Measurements from ENCODE around the gene PZP. TPM values are rescaled to one million over a fixed set of nuclear protein-coding genes. Genes with fewer than 3 reads are reported as not detected.

The PZP gene
- polyA plus RNA-seq, 1 donor (not counting 4 experiments of a cell fraction or from before 2014, with no cell fraction given), result not detected

DNA sequence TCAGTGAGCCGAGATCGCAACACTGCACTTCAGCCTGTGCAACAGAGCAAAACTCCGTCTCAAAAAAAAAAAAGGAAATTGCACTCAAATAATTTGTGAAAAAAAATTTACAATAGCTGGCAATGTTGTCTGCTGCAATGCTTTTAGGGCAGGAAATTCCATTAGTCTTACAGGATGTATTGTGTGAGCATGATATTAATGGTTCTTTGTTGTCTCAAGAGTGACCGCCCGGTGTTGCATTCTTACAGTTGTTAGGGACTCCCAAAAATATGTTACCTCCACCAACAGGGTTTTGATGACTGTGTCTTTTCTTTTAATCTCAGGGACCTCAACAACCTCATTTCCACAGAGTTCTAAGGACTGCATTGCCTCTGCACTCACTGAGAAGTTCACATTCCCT lies 44.8 kb downstream of the PZP start:
- no peak for TF ChIP-seq EZH2 (IDR thresholded peaks at IDR 0.05; ENCODE audit: low read length)
- TF ChIP-seq, protein P1, sequence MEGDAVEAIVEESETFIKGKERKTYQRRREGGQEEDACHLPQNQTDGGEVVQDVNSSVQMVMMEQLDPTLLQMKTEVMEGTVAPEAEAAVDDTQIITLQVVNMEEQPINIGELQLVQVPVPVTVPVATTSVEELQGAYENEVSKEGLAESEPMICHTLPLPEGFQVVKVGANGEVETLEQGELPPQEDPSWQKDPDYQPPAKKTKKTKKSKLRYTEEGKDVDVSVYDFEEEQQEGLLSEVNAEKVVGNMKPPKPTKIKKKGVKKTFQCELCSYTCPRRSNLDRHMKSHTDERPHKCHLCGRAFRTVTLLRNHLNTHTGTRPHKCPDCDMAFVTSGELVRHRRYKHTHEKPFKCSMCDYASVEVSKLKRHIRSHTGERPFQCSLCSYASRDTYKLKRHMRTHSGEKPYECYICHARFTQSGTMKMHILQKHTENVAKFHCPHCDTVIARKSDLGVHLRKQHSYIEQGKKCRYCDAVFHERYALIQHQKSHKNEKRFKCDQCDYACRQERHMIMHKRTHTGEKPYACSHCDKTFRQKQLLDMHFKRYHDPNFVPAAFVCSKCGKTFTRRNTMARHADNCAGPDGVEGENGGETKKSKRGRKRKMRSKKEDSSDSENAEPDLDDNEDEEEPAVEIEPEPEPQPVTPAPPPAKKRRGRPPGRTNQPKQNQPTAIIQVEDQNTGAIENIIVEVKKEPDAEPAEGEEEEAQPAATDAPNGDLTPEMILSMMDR (optimal IDR thresholded peaks at IDR 0.05 in 1 of 3, IDR thresholded peaks at IDR 0.05 in 1 of 3, conservative IDR thresholded peaks at IDR 0.05 in 1 of 3; ENCODE audit: extremely low read depth in 1 of 3, insufficient read depth in 2 of 3, low read length in 3 of 3), result no peak

DNA sequence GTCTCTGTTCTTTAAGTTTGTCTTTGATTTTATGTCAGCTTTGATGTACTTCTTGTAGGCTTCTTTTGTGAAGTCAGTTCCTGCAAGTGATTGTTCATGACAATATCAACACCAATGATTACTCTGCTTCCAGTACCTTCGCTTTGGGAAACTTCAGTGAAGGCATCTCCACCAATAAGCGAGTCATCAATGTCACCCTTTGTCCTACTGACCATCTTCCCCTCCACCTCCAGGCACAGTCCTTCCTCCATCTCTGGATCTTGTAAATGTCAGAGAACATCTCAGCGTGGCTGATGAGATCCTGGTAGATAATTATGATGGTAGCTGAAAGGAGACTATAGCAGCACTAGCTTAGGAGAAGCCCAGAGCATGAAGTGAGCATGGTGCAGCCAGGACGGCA lies 52.1 kb downstream of the PZP start:
- no peaks in the 10 kb centered on the region for H3K4me1 ChIP-seq (ENCODE audit: control insufficient read depth, extremely low read depth, insufficient read depth, low read length)
- no peaks in the 10 kb centered on the region for H3K36me3 ChIP-seq (ENCODE audit: control insufficient read depth in 2 of 2, extremely low read depth in 1 of 2, insufficient read depth in 2 of 2, low read length in 2 of 2)
- no peak overlapping the region for H3K4me3 ChIP-seq (ENCODE audit: control insufficient read depth in 2 of 3, extremely low read depth in 1 of 3, insufficient read depth in 2 of 3, low read depth in 1 of 3, low read length in 3 of 3)
- no peaks in the 10 kb centered on the region for H3K27me3 ChIP-seq (ENCODE audit: control insufficient read depth, extremely low read depth, insufficient read depth, low read length)
- H3K79me2 ChIP-seq (ENCODE audit: control insufficient read depth, insufficient read depth, low read length), result no peaks in the 10 kb centered on the region
- FAIRE-seq, result no peak
- H2AFZ ChIP-seq (ENCODE audit: control insufficient read depth, low read length), result no peak overlapping the region
- no peak for DNase-seq (ENCODE audit: low read depth, low spot score)
- dilution Hi-C loops (cut with MboI; ENCODE audit: extremely low pct_ligation_motif_present, low sequenced_read_pairs), result loop anchor here (25.0 kb wide), 1 partner anchor 106 kb away; no protein-coding TSS in a partner anchor
- H3K9ac ChIP-seq (ENCODE audit: control insufficient read depth, extremely low read depth, insufficient read depth, low read length), result no peak overlapping the region
- TF ChIP-seq, protein P1 (optimal IDR thresholded peaks at IDR 0.05 in 1 of 3, IDR thresholded peaks at IDR 0.05 in 1 of 3, conservative IDR thresholded peaks at IDR 0.05 in 1 of 3; ENCODE audit: extremely low read depth in 1 of 3, insufficient read depth in 2 of 3, low read length in 3 of 3), result no peak
- no peak for TF ChIP-seq EZH2 (IDR thresholded peaks at IDR 0.05; ENCODE audit: low read length)
- no peaks in the 10 kb centered on the region for H4K20me1 ChIP-seq (ENCODE audit: control insufficient read depth, extremely low read depth, insufficient read depth, low read length)
- no peaks in the 10 kb centered on the region for H3K9me1 ChIP-seq (ENCODE audit: control insufficient read depth, extremely low read depth, insufficient read depth, low read length)
- no peaks in the 10 kb centered on the region for H3K9me3 ChIP-seq (ENCODE audit: control insufficient read depth, low read depth, low read length)
- no peak overlapping the region for H3K27ac ChIP-seq (ENCODE audit: control insufficient read depth, insufficient read depth, low read length)
- H3K4me2 ChIP-seq (ENCODE audit: control insufficient read depth, extremely low read depth, insufficient read depth, low read depth, low read length), result no peak overlapping the region

More for the DNA sequence above, 44.8 kb downstream of the PZP start:
- dilution Hi-C loops (cut with MboI; ENCODE audit: extremely low pct_ligation_motif_present, low sequenced_read_pairs), result loop anchor here (25.0 kb wide), 1 partner anchor 99 kb away; no protein-coding TSS in a partner anchor
- no peaks in the 10 kb centered on the region for H3K27me3 ChIP-seq (ENCODE audit: control insufficient read depth, extremely low read depth, insufficient read depth, low read length)
- H3K4me1 ChIP-seq (ENCODE audit: control insufficient read depth, extremely low read depth, insufficient read depth, low read length), result peaks cover 3% of the 10 kb centered on the region
- H3K9me1 ChIP-seq (ENCODE audit: control insufficient read depth, extremely low read depth, insufficient read depth, low read length), result no peaks in the 10 kb centered on the region
- no peak overlapping the region for H2AFZ ChIP-seq (ENCODE audit: control insufficient read depth, low read length)
- no peaks in the 10 kb centered on the region for H3K36me3 ChIP-seq (ENCODE audit: control insufficient read depth in 2 of 2, extremely low read depth in 1 of 2, insufficient read depth in 2 of 2, low read length in 2 of 2)
- H3K79me2 ChIP-seq (ENCODE audit: control insufficient read depth, insufficient read depth, low read length), result no peaks in the 10 kb centered on the region
- FAIRE-seq, result no peak
- H3K9me3 ChIP-seq (ENCODE audit: control insufficient read depth, low read depth, low read length), result no peaks in the 10 kb centered on the region
- no peak overlapping the region for H3K9ac ChIP-seq (ENCODE audit: control insufficient read depth, extremely low read depth, insufficient read depth, low read length)
- no peak for DNase-seq (ENCODE audit: low read depth, low spot score)
- no peak overlapping the region for H3K27ac ChIP-seq (ENCODE audit: control insufficient read depth, insufficient read depth, low read length)
- H3K4me2 ChIP-seq (ENCODE audit: control insufficient read depth, extremely low read depth, insufficient read depth, low read depth, low read length), result no peak overlapping the region
- H4K20me1 ChIP-seq (ENCODE audit: control insufficient read depth, extremely low read depth, insufficient read depth, low read length), result no peaks in the 10 kb centered on the region
- H3K4me3 ChIP-seq (ENCODE audit: control insufficient read depth in 2 of 3, extremely low read depth in 1 of 3, insufficient read depth in 2 of 3, low read depth in 1 of 3, low read length in 3 of 3), result no peak overlapping the region
